Chondrocyte (in vitro differentiated cells): ENCODE results near the gene PDPK1. TPM values are rescaled to one million over a fixed set of nuclear protein-coding genes. Genes with fewer than 3 reads are reported as not detected.
"Not testable (repeated sequence)": the region's sequence is repeated elsewhere in the genome, so short reads cannot be mapped to it uniquely, and the experiment has no call there.

Experiments used
- DNase-seq: peaks from one replicate; pipeline ENCODE4 v3.0.0; 2021; ENCODE audit warnings: mixed read lengths, low spot score
- H3K27ac Mint-ChIP-seq: one replicate; pipeline ENCODE4 v1.8.0; 2021; ENCODE audit warnings: mild to moderate bottlenecking, moderate library complexity, mixed read lengths; ENCODE audit not compliant: unreplicated experiment
- H3K27me3 Mint-ChIP-seq: 2 replicates; pipeline ENCODE4 v1.8.0; 2021; ENCODE audit warnings: low read depth, mixed read lengths
- H3K36me3 Mint-ChIP-seq: 2 replicates; pipeline ENCODE4 v1.8.0; 2021; ENCODE audit warnings: low read depth, mixed read lengths
- H3K4me1 Mint-ChIP-seq: 2 replicates; pipeline ENCODE4 v1.8.0; 2021; ENCODE audit warnings: low read depth, mild to moderate bottlenecking, mixed read lengths
- H3K4me3 Mint-ChIP-seq: one replicate; pipeline ENCODE4 v1.8.0; 2021; ENCODE audit warnings: mild to moderate bottlenecking, moderate library complexity, mixed read lengths; ENCODE audit not compliant: unreplicated experiment
- H3K9me3 Mint-ChIP-seq: 2 replicates; pipeline ENCODE4 v1.8.0; 2021; ENCODE audit warnings: low read depth, mixed read lengths
- CTCF ChIP-seq: fragments of 200-600 bp; sonication (generic); IDR thresholded peaks from 2 replicates; pipeline ENCODE4 v1.5.0; 2021; ENCODE audit warnings: antibody characterized with exemption, mild to moderate bottlenecking, moderate library complexity
- total RNA-seq: library from RNA; stranded (reverse); gene quantifications from 3 replicates; pipeline ENCODE4 v1.2.1, GENCODE V29; 2021

Gene PDPK1
- total RNA-seq, 1 donor from 2014 or later = 39.6 TPM

GRCh38 chr16:2533912-2534311, 3.9 kb upstream of the PDPK1 start:
- Mint-ChIP-seq H3K9me3 (no peaks in the 10 kb centered on the region), H3K4me3 (no peak overlapping the region), H3K27ac (no peak overlapping the region), H3K27me3 (no peaks in the 10 kb centered on the region), H3K36me3 (no peaks in the 10 kb centered on the region), H3K4me1 (peaks cover 32% of the 10 kb centered on the region)
- no peak for DNase-seq
- no peak for TF ChIP-seq CTCF

GRCh38 chr16:2534335-2534734, 3.5 kb upstream of the PDPK1 start:
- H3K36me3 Mint-ChIP-seq, DNase-seq, H3K4me3 Mint-ChIP-seq, H3K27me3 Mint-ChIP-seq, H3K9me3 Mint-ChIP-seq, H3K27ac Mint-ChIP-seq: not testable (repeated sequence)
- peaks cover 36% of the 10 kb centered on the region for H3K4me1 Mint-ChIP-seq

GRCh38 chr16:2535625-2536013, 2.2 kb upstream of the PDPK1 start:
- no peak overlapping the region for H3K4me3 Mint-ChIP-seq
- TF ChIP-seq CTCF = no peak
- no peak for DNase-seq
- no peaks in the 10 kb centered on the region for H3K27me3 Mint-ChIP-seq
- H3K36me3 Mint-ChIP-seq = no peaks in the 10 kb centered on the region
- H3K4me1 Mint-ChIP-seq = peaks cover 49% of the 10 kb centered on the region
- H3K9me3 Mint-ChIP-seq = no peaks in the 10 kb centered on the region
- peak overlapping the region; percentile 65 for H3K27ac Mint-ChIP-seq

GRCh38 chr16:2539192-2539844, 1.5 kb downstream of the PDPK1 start:
- not testable (repeated sequence) for H3K27me3 Mint-ChIP-seq, H3K36me3 Mint-ChIP-seq, H3K9me3 Mint-ChIP-seq
- peak; percentile 35 for DNase-seq
- H3K4me1 Mint-ChIP-seq = peaks cover 43% of the 10 kb centered on the region
- H3K27ac Mint-ChIP-seq = peak overlapping the region; percentile 61
- peak overlapping the region; percentile 72 for H3K4me3 Mint-ChIP-seq

GRCh38 chr16:2539845-2540458, 2.1 kb downstream of the PDPK1 start:
- DNase-seq = peak; percentile 35
- peak overlapping the region; percentile 5 for H3K27ac Mint-ChIP-seq
- not testable (repeated sequence) for H3K36me3 Mint-ChIP-seq, H3K9me3 Mint-ChIP-seq, H3K27me3 Mint-ChIP-seq
- peaks cover 43% of the 10 kb centered on the region for H3K4me1 Mint-ChIP-seq
- peak; percentile 76 for TF ChIP-seq CTCF
- peak overlapping the region; percentile 72 for H3K4me3 Mint-ChIP-seq

- not testable (repeated sequence) for H3K9me3 Mint-ChIP-seq, H3K27me3 Mint-ChIP-seq, H3K4me3 Mint-ChIP-seq, H3K36me3 Mint-ChIP-seq, DNase-seq
- H3K4me1 Mint-ChIP-seq = peaks cover 40% of the 10 kb centered on the region
- peak overlapping the region; percentile 53 for H3K27ac Mint-ChIP-seq
Measured at GRCh38 chr16:2540912-2541311, 3.1 kb downstream of the PDPK1 start.

- not testable (repeated sequence) for H3K27me3 Mint-ChIP-seq, H3K9me3 Mint-ChIP-seq, DNase-seq, H3K4me3 Mint-ChIP-seq, H3K36me3 Mint-ChIP-seq
- Mint-ChIP-seq H3K27ac (peak overlapping the region; percentile 53), H3K4me1 (peaks cover 39% of the 10 kb centered on the region)
Measured at GRCh38 chr16:2541409-2541808, 3.6 kb downstream of the PDPK1 start.

- H3K27me3 Mint-ChIP-seq, H3K4me3 Mint-ChIP-seq, DNase-seq, H3K27ac Mint-ChIP-seq, H3K9me3 Mint-ChIP-seq, H3K36me3 Mint-ChIP-seq: not testable (repeated sequence)
- H3K4me1 Mint-ChIP-seq = peaks cover 28% of the 10 kb centered on the region
Measured at GRCh38 chr16:2543771-2544170, 6.0 kb downstream of the PDPK1 start.

- H3K36me3 Mint-ChIP-seq, H3K27ac Mint-ChIP-seq, H3K4me1 Mint-ChIP-seq, H3K9me3 Mint-ChIP-seq, DNase-seq, H3K4me3 Mint-ChIP-seq, H3K27me3 Mint-ChIP-seq: not testable (repeated sequence)
Measured at GRCh38 chr16:2550283-2550878, 12.6 kb downstream of the PDPK1 start.
